GM12801 (cell line): Measurements from ENCODE around the gene VWC2.

Experiments
- CTCF ChIP-seq: IDR thresholded peaks from one replicate; pipeline ENCODE4 v1.5.1; 2011; ENCODE audit warnings: control low read depth; ENCODE audit not compliant: insufficient read length; ENCODE audit errors: extremely low read depth

VWC2 gene

DNA sequence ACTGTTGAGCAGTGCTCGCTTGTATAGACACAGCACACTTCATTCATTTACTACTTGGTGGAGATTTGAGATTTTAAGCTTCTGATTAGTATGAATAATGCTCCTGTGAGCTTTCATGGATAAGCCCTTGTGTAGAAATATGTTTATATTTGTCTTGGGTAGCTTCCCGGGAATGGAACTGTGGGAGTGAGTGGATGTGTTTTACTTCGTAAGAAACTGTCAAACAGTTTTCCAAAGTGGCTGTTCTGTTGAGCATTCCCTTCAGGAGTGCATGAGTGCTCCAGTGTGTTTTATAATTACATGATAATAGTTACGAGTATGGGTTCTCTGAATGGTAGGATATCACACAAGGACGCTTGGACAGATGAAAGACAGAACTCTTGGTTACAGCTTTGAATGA lies 49.4 kb downstream of the VWC2 start:
- TF ChIP-seq CTCF: no peak

- TF ChIP-seq CTCF: no peak
Observed at GRCh38 chr7:49823566-49823965, 50.1 kb downstream of the VWC2 start.

DNA sequence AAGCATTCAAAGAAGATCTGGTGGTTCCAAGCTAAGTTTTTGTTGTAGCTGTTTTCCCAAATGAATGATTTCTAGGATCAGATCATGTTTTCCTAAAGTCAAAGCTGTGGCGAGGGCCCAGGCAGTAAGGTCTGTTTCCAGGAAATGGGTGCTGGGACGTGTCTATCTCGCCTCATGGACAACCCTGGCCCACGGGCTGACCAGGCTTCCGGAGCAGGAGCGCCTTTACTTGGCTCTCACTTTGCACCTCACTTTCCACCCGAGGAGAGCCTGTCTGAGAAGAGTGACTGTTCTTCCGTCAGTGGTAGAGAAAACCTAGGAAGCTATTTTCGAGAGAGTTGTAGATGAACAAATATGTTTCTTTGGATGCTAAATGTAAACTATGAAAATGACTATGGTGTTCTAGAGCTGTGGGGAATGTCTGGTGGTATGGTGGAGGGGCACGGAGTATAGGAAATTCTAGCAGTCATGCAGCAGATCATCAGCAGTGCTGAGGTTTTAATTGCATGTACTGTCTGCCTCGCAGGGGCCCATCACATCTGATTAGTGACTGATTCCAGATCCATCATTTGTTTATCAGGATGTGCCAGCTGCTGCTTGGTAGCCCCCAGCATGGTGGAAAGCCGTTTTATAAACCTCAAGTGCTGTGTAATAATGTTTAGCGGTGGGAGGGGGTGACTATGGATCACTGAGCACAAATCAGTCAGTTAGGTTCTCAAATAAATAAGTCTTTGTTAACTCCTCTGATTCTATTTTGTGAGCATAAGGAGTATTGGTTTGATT lies 66.6 kb downstream of the VWC2 start:
- no peak for TF ChIP-seq CTCF

DNA sequence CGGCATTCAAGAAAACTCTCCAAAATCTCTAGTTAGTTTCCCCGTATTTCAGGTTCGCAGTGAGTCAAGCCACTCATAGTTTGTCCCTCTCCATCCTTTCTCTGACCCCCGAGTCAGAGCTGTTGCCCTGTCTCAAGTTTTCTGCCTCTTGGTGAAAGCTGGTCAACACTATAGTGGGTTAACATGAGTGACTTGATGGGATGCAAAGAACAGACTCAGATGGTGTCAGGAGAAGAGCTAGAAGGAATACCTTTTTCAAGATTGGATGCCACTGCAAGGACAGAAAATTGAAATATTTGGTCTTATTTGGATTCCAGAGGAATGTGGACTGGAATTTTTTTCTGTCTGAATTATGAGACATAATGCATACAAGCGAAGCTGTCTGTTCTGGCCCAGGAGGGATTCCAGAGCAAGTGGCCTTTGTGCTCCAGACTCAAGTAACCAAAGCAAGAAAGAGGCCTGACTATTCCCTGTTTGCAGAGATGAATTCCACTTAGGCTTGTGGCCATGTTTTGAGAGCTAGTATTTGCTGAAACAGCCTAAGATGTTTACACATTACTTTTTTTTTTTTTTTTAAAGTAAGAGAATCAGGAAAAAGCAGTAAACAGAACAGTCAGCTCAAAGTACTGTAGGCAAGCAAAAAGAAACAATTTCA lies 67.4 kb downstream of the VWC2 start:
- no peak for TF ChIP-seq CTCF

DNA sequence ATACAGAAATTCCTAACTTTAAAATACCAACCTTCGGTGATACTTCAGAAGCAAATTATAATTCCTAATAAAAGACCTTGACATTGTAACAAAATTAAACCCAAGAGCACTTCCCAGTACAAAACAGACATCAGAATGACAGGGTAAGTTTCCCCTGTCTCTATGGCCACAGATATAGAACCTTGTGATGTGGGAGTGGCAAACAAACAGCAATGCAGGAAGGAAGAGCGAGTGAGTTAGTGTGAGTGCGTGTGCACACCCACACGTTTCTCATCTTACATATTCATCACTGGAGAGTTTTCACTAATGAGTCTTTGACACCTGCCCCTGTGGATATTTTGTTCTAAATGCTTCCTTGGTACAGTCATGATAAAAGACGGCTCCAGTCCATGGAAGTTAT lies 72.2 kb downstream of the VWC2 start:
- no peak for TF ChIP-seq CTCF

- no peak for TF ChIP-seq CTCF
Observed at GRCh38 chr7:49848211-49848841, 74.9 kb downstream of the VWC2 start.

GRCh38 chr7:49850921-49851613 lies 77.6 kb downstream of the VWC2 start:
- TF ChIP-seq CTCF: no peak
